MM.1S (cell line): ENCODE results near the gene PXT1.
A peak's percentile ranks its signal among the peaks of the same experiment; 100 is the strongest.
"Not testable (repeated sequence)": the region's sequence is repeated elsewhere in the genome, so short reads cannot be mapped to it uniquely, and the experiment has no call there.

ENCODE experiments used
- DNase-seq: peaks from one replicate; pipeline ENCODE4 v3.0.0-alpha.2; 2015
- H2AFZ ChIP-seq: fragments of 300-600 bp; sonication (generic); 2 replicates; pipeline ENCODE4 v1.6.0; 2016; ENCODE audit warnings: antibody characterized with exemption, low read length
- H3F3A ChIP-seq: fragments of 300-600 bp; sonication (generic); 2 replicates; pipeline ENCODE4 v1.6.1; 2016; ENCODE audit warnings: mild to moderate bottlenecking, antibody characterized with exemption, low read length, moderate library complexity, mixed read lengths; ENCODE audit not compliant: insufficient read depth
- H3K27ac ChIP-seq: fragments of 300-600 bp; sonication (generic); 2 replicates; pipeline ENCODE4 v1.5.1; 2016; ENCODE audit warnings: mild to moderate bottlenecking, low read length
- H3K27me3 ChIP-seq: fragments of 300-600 bp; sonication (generic); replicated peaks from 2 replicates; pipeline ENCODE4 v1.6.0; 2016; ENCODE audit warnings: low read length; ENCODE audit not compliant: insufficient read depth
- H3K36me3 ChIP-seq: fragments of 300-600 bp; sonication (generic); replicated peaks from 2 replicates; pipeline ENCODE4 v1.6.1; 2016; ENCODE audit warnings: mild to moderate bottlenecking, low read length, mixed read lengths; ENCODE audit not compliant: insufficient read depth
- H3K4me1 ChIP-seq: fragments of 300-600 bp; sonication (generic); 2 replicates; pipeline ENCODE4 v1.6.1; 2016; ENCODE audit warnings: low read length, mixed read lengths
- H3K4me2 ChIP-seq: fragments of 300-600 bp; sonication (generic); 2 replicates; pipeline ENCODE4 v1.6.0; 2016; ENCODE audit warnings: low read depth, low read length
- H3K4me3 ChIP-seq: fragments of 300-600 bp; sonication (generic); 2 replicates; pipeline ENCODE4 v1.5.1; 2016; ENCODE audit warnings: low read length, mixed read lengths
- H3K79me2 ChIP-seq: fragments of 300-600 bp; sonication (generic); 2 replicates; pipeline ENCODE4 v1.6.1; 2016; ENCODE audit warnings: mixed run types, low read length, mixed read lengths
- H3K9ac ChIP-seq: fragments of 300-600 bp; sonication (generic); 2 replicates; pipeline ENCODE4 v1.6.1; 2016; ENCODE audit warnings: low read length, mixed read lengths
- H3K9me2 ChIP-seq: fragments of 300-600 bp; sonication (generic); replicated peaks from 2 replicates; pipeline ENCODE4 v1.6.1; 2016; ENCODE audit warnings: mild to moderate bottlenecking, low read length, mixed read lengths; ENCODE audit not compliant: insufficient read depth
- H3K9me3 ChIP-seq: fragments of 300-600 bp; sonication (generic); replicated peaks from 2 replicates; pipeline ENCODE4 v1.6.1; 2016; ENCODE audit warnings: mild to moderate bottlenecking, low read length, mixed read lengths; ENCODE audit not compliant: insufficient read depth
- H4K20me1 ChIP-seq: fragments of 300-600 bp; sonication (generic); 2 replicates; pipeline ENCODE4 v1.6.1; 2016; ENCODE audit warnings: mild to moderate bottlenecking, low read length, moderate library complexity, mixed read lengths; ENCODE audit not compliant: insufficient read depth
- EZH2 ChIP-seq: fragments of 300-600 bp; sonication (generic); optimal IDR thresholded peaks from 2 replicates; pipeline ENCODE3; 2017; ENCODE audit warnings: low read depth, mild to moderate bottlenecking, antibody characterized with exemption, low read length, mixed read lengths
- EZH2phosphoT487 ChIP-seq: fragments of 300-600 bp; sonication (generic); IDR thresholded peaks from 2 replicates; pipeline ENCODE4 v1.6.1; 2018; ENCODE audit warnings: antibody characterized with exemption, low read length
- TF ChIP-seq, protein P1 (sequence below): fragments of 300-600 bp; sonication (generic); IDR thresholded peaks from 2 replicates; pipeline ENCODE4 v1.5.1; 2016; ENCODE audit warnings: antibody characterized with exemption, low read length, mixed read lengths

PXT1 gene

DNA sequence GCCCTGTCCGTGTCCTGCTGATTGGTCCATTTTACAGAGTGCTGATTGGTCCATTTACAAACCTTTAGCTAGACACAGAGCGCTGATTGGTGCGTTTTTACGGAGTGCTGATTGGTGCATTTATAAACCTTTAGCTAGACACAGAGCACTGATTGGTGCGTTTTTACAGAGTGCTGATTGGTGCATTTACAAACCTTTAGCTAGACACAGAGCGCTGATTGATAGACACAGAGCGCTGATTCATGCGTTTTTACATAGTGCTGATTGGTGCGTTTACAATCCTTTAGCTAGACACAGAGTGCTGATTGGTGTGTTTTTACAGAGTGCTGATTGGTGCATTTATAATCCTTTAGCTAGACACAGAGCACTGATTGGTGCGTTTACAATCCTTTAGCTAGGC, 6.5 kb upstream of the PXT1 start:
- not testable (repeated sequence) for H3K9ac ChIP-seq, H3K4me3 ChIP-seq, H4K20me1 ChIP-seq, H3F3A ChIP-seq, H3K9me2 ChIP-seq, H3K36me3 ChIP-seq, DNase-seq, H3K4me1 ChIP-seq, H3K27me3 ChIP-seq, H3K27ac ChIP-seq, H3K4me2 ChIP-seq, H2AFZ ChIP-seq, H3K9me3 ChIP-seq
- peaks cover 98% of the 10 kb centered on the region for H3K79me2 ChIP-seq

DNA sequence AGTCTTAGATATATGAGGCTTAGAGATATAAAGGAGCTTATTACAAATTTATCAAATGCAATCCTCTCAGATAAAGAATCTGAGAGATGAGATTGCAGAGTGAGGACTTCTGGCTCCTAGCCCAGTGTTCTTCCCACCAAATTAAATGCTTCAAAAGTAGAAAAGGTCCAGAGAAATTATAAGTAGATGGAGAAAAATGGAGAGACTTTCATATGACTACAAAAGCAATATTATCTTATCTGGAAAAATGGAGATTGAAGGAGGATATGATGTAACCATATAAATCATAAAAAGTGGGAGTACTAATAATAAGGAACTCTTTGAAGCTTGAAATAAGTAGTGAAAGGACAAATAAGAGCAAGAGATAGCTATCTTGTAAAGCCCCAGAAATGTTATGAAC, 3.0 kb upstream of the PXT1 start:
- Histone ChIP-seq H3K9me2 (no peaks in the 10 kb centered on the region), H3K27ac (no peak overlapping the region), H3K9me3 (no peaks in the 10 kb centered on the region), H3K4me3 (no peak overlapping the region), H3K36me3 (no peaks in the 10 kb centered on the region), H3K79me2 (peaks cover 82% of the 10 kb centered on the region), H3K27me3 (no peaks in the 10 kb centered on the region), H3K4me1 (peaks cover 14% of the 10 kb centered on the region), H4K20me1 (no peaks in the 10 kb centered on the region), H3K4me2 (no peak overlapping the region), H3F3A (peaks cover 37% of the 10 kb centered on the region), H2AFZ (no peak overlapping the region), H3K9ac (no peak overlapping the region)
- TF ChIP-seq, protein P1, sequence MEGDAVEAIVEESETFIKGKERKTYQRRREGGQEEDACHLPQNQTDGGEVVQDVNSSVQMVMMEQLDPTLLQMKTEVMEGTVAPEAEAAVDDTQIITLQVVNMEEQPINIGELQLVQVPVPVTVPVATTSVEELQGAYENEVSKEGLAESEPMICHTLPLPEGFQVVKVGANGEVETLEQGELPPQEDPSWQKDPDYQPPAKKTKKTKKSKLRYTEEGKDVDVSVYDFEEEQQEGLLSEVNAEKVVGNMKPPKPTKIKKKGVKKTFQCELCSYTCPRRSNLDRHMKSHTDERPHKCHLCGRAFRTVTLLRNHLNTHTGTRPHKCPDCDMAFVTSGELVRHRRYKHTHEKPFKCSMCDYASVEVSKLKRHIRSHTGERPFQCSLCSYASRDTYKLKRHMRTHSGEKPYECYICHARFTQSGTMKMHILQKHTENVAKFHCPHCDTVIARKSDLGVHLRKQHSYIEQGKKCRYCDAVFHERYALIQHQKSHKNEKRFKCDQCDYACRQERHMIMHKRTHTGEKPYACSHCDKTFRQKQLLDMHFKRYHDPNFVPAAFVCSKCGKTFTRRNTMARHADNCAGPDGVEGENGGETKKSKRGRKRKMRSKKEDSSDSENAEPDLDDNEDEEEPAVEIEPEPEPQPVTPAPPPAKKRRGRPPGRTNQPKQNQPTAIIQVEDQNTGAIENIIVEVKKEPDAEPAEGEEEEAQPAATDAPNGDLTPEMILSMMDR: no peak
- TF ChIP-seq EZH2: no peak
- TF ChIP-seq EZH2phosphoT487: no peak
- no peak for DNase-seq

- H3K27ac ChIP-seq: peak overlapping the region; percentile 70; the same call in 1 of the 2 replicates
- H3K4me3 ChIP-seq: peak overlapping the region; percentile 67
- H3K9ac ChIP-seq: peak overlapping the region; percentile 88; the same call in 1 of the 2 replicates
- H3K9me2 ChIP-seq: no peaks in the 10 kb centered on the region
- peaks cover 14% of the 10 kb centered on the region for H3K4me1 ChIP-seq
- DNase-seq: no peak
- no peaks in the 10 kb centered on the region for H4K20me1 ChIP-seq
- no peaks in the 10 kb centered on the region for H3K36me3 ChIP-seq
- H2AFZ ChIP-seq: no peak overlapping the region
- peak overlapping the region; percentile 71 for H3K4me2 ChIP-seq
- peaks cover 71% of the 10 kb centered on the region for H3K79me2 ChIP-seq
- TF ChIP-seq EZH2phosphoT487 (no peak), EZH2 (no peak)
- TF ChIP-seq, protein P1: no peak
- no peaks in the 10 kb centered on the region for H3K9me3 ChIP-seq
- H3K27me3 ChIP-seq: no peaks in the 10 kb centered on the region
- peaks cover 39% of the 10 kb centered on the region for H3F3A ChIP-seq
Measured at GRCh38 chr6:36444470-36444869, 1.8 kb upstream of the PXT1 start.

- Histone ChIP-seq H3K4me2 (peak overlapping the region; percentile 71), H3K27ac (peak overlapping the region; percentile 70; the same call in 1 of the 2 replicates), H3F3A (peaks cover 39% of the 10 kb centered on the region), H3K9me2 (no peaks in the 10 kb centered on the region), H3K4me1 (peaks cover 14% of the 10 kb centered on the region), H4K20me1 (no peaks in the 10 kb centered on the region), H3K9ac (peak overlapping the region; percentile 88), H3K27me3 (no peaks in the 10 kb centered on the region), H3K79me2 (peaks cover 64% of the 10 kb centered on the region), H2AFZ (peak overlapping the region; percentile 18), H3K9me3 (no peaks in the 10 kb centered on the region), H3K36me3 (no peaks in the 10 kb centered on the region), H3K4me3 (peak overlapping the region; percentile 67)
- peak; percentile 39 for DNase-seq
- TF ChIP-seq, protein P1: peak; percentile 37
- no peak for TF ChIP-seq EZH2phosphoT487
- TF ChIP-seq EZH2: no peak
Measured at GRCh38 chr6:36443471-36444428, 1.1 kb upstream of the PXT1 start.
